Keratinocyte (primary cell): ENCODE data around the gene CEP120. TPM values are rescaled to one million over a fixed set of nuclear protein-coding genes. Genes with fewer than 3 reads are reported as not detected.

Experiments used
- DNase-seq: peaks from one replicate; pipeline ENCODE4 v3.0.0-alpha.2; 2011; ENCODE audit warnings: low read depth, missing footprints, low spot score
- FAIRE-seq: peaks from 2 replicates; lab custom pipeline; 2011; peaks lifted over from hg19 to GRCh38; lab: Jason Lieb, UNC
- H2AFZ ChIP-seq: 2 replicates; pipeline ENCODE4 v1.6.0; 2012; ENCODE audit warnings: low read length, control low read depth, inconsistent platforms; ENCODE audit not compliant: control insufficient read depth
- H3K27ac ChIP-seq: 2 replicates; pipeline ENCODE4 v1.5.1; 2011; ENCODE audit warnings: low read length; ENCODE audit not compliant: control insufficient read depth, insufficient read depth
- H3K27me3 ChIP-seq: 3 replicates; pipeline ENCODE4 v1.6.0; 2011; ENCODE audit warnings: low read length; ENCODE audit not compliant: control insufficient read depth, insufficient read depth; ENCODE audit errors: extremely low read depth
- H3K36me3 ChIP-seq, 2 experiments: 2 replicates in 1 of 2; 3 replicates in 1 of 2; pipeline ENCODE4 v1.5.1; 2011; ENCODE audit warnings: low read length in 2 of 2, mild to moderate bottlenecking in 1 of 2; ENCODE audit not compliant: control insufficient read depth in 2 of 2, insufficient read depth in 2 of 2; ENCODE audit errors: extremely low read depth in 1 of 2
- H3K4me1 ChIP-seq: 3 replicates; pipeline ENCODE4 v1.5.1; 2011; ENCODE audit warnings: low read length; ENCODE audit not compliant: control insufficient read depth, insufficient read depth; ENCODE audit errors: extremely low read depth
- H3K4me2 ChIP-seq: 3 replicates; pipeline ENCODE4 v1.6.0; 2011; ENCODE audit warnings: low read depth, low read length; ENCODE audit not compliant: control insufficient read depth, insufficient read depth; ENCODE audit errors: extremely low read depth
- H3K4me3 ChIP-seq, 3 experiments: fragments of 200-600 bp in 1 of 3; sonication (generic) in 1 of 3; 2 replicates in 2 of 3; 3 replicates in 1 of 3; pipeline ENCODE4 v1.5.1; 2011 to 2016; ENCODE audit warnings: low read length in 3 of 3, mild to moderate bottlenecking in 3 of 3, control low read depth in 2 of 3, inconsistent platforms in 1 of 3, low read depth in 1 of 3, mixed read lengths in 1 of 3, mixed run types in 1 of 3, moderate library complexity in 1 of 3; ENCODE audit not compliant: control insufficient read depth in 2 of 3, insufficient read depth in 2 of 3; ENCODE audit errors: extremely low read depth in 1 of 3
- H3K79me2 ChIP-seq: 2 replicates; pipeline ENCODE4 v1.6.0; 2012; ENCODE audit warnings: low read length; ENCODE audit not compliant: control insufficient read depth, insufficient read depth
- H3K9ac ChIP-seq: 3 replicates; pipeline ENCODE4 v1.6.0; 2011; ENCODE audit warnings: low read length; ENCODE audit not compliant: control insufficient read depth, insufficient read depth; ENCODE audit errors: extremely low read depth
- H3K9me1 ChIP-seq: 3 replicates; pipeline ENCODE4 v1.6.0; 2011; ENCODE audit warnings: low read length; ENCODE audit not compliant: control insufficient read depth, insufficient read depth; ENCODE audit errors: extremely low read depth
- H3K9me3 ChIP-seq: 2 replicates; pipeline ENCODE4 v1.5.1; 2012; ENCODE audit warnings: low read depth, low read length; ENCODE audit not compliant: control insufficient read depth
- H4K20me1 ChIP-seq: 3 replicates; pipeline ENCODE4 v1.6.0; 2011; ENCODE audit warnings: low read length; ENCODE audit not compliant: control insufficient read depth, insufficient read depth; ENCODE audit errors: extremely low read depth
- EZH2 ChIP-seq: IDR thresholded peaks from one replicate; pipeline ENCODE4 v1.6.1; 2012; ENCODE audit warnings: inconsistent platforms, mild to moderate bottlenecking, low read length, moderate library complexity
- dilution Hi-C: fragments of 300-500 bp; cut with MboI; formaldehyde crosslinking; loops from one replicate; pipeline ENCODE4 v1.7.0; 2020; ENCODE audit warnings: low sequenced_read_pairs; ENCODE audit not compliant: extremely low pct_ligation_motif_present
- polyA plus RNA-seq, 5 experiments: library from polyadenylated mRNA; depleted of rRNA in 3 of 5; stranded (reverse) in 3 of 5; stranded (forward) in 1 of 5; unstranded in 1 of 5; fragments of >200 nt; gene quantifications; 1 replicate in 1 of 5; 2 replicates in 3 of 5; 3 replicates in 1 of 5; pipeline versions ENCODE4 v1.2.1 to v1.2.3, GENCODE V29; 2011 to 2012; ENCODE audit warnings: missing spikeins in 2 of 5, low read depth in 1 of 5, low replicate concordance in 1 of 5
- TF ChIP-seq, protein P1 (sequence below), 3 experiments: IDR thresholded peaks in 1 of 3; conservative IDR thresholded peaks in 1 of 3; optimal IDR thresholded peaks in 1 of 3; 2 replicates in 2 of 3; 3 replicates in 1 of 3; pipeline versions ENCODE3 to v1.5.1; 2011; ENCODE audit warnings: low read length in 3 of 3, mild to moderate bottlenecking in 3 of 3, moderate library complexity in 2 of 3, control low read depth in 1 of 3, inconsistent platforms in 1 of 3; ENCODE audit not compliant: insufficient read depth in 2 of 3; ENCODE audit errors: extremely low read depth in 1 of 3

Gene CEP120
- polyA plus RNA-seq, 1 donor (not counting 4 experiments of a cell fraction or from before 2014, with no cell fraction given) = 11.7 TPM

- H3K4me3 ChIP-seq = peak overlapping the region; percentile 70 to 97 (median 93)
- FAIRE-seq (no peak), DNase-seq (no peak)
- peak overlapping the region; percentile 92 for H3K27ac ChIP-seq
- H3K36me3 ChIP-seq = peaks cover 2% of the 10 kb centered on the region in 2 experiments
- H3K9me1 ChIP-seq = no peaks in the 10 kb centered on the region
- TF ChIP-seq, protein P1, sequence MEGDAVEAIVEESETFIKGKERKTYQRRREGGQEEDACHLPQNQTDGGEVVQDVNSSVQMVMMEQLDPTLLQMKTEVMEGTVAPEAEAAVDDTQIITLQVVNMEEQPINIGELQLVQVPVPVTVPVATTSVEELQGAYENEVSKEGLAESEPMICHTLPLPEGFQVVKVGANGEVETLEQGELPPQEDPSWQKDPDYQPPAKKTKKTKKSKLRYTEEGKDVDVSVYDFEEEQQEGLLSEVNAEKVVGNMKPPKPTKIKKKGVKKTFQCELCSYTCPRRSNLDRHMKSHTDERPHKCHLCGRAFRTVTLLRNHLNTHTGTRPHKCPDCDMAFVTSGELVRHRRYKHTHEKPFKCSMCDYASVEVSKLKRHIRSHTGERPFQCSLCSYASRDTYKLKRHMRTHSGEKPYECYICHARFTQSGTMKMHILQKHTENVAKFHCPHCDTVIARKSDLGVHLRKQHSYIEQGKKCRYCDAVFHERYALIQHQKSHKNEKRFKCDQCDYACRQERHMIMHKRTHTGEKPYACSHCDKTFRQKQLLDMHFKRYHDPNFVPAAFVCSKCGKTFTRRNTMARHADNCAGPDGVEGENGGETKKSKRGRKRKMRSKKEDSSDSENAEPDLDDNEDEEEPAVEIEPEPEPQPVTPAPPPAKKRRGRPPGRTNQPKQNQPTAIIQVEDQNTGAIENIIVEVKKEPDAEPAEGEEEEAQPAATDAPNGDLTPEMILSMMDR (optimal IDR thresholded peaks at IDR 0.05 in 1 of 3, IDR thresholded peaks at IDR 0.05 in 1 of 3, conservative IDR thresholded peaks at IDR 0.05 in 1 of 3; ENCODE audit: extremely low read depth in 1 of 3, insufficient read depth in 2 of 3, low read length in 3 of 3) = no peak
- TF ChIP-seq EZH2 = no peak
- dilution Hi-C loops = no loop called here
- H3K79me2 ChIP-seq = peaks cover 31% of the 10 kb centered on the region
- no peaks in the 10 kb centered on the region for H3K27me3 ChIP-seq
- H3K9me3 ChIP-seq = no peaks in the 10 kb centered on the region
- H3K4me2 ChIP-seq = peak overlapping the region; percentile 97
- no peaks in the 10 kb centered on the region for H4K20me1 ChIP-seq
- H3K9ac ChIP-seq = peak overlapping the region; percentile 88
- peaks cover 7% of the 10 kb centered on the region for H3K4me1 ChIP-seq
- H2AFZ ChIP-seq = no peak overlapping the region
Observed at GRCh38 chr5:123421773-123422172, 1.4 kb downstream of the CEP120 start.

DNA sequence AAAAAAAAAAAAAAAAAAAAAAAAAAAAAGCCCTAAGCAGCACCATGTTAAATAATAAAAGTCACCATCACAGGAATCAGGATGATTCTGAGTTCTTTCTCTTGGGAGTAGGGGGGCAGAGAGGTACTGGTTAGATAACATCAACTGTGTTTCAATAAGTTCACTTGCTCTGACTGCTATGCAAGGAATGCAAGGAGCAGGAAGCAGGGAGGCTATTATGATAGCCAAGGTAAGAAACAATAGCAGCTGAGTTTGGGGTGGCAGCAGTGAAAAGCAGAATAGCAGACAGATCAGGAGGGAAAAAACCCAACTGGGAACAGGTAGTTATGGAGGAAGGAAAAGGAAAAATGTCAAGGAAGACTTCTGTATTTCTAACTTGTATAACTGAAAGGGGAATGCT is 8.2 kb downstream of the CEP120 start:
- Histone ChIP-seq H3K4me2 (no peak overlapping the region), H3K27ac (no peak overlapping the region), H3K9me3 (no peaks in the 10 kb centered on the region), H3K9ac (no peak overlapping the region), H3K4me3 (no peak overlapping the region), H3K4me1 (no peaks in the 10 kb centered on the region), H3K9me1 (no peaks in the 10 kb centered on the region), H3K36me3 (peaks cover 8 to 9% of the 10 kb centered on the region in 2 experiments), H3K79me2 (peaks cover 9% of the 10 kb centered on the region), H4K20me1 (no peaks in the 10 kb centered on the region), H2AFZ (no peak overlapping the region), H3K27me3 (no peaks in the 10 kb centered on the region)
- no peak for FAIRE-seq
- dilution Hi-C loops = no loop called here
- no peak for DNase-seq
- TF ChIP-seq, protein P1 (optimal IDR thresholded peaks at IDR 0.05 in 1 of 3, IDR thresholded peaks at IDR 0.05 in 1 of 3, conservative IDR thresholded peaks at IDR 0.05 in 1 of 3; ENCODE audit: extremely low read depth in 1 of 3, insufficient read depth in 2 of 3, low read length in 3 of 3) = no peak
- no peak for TF ChIP-seq EZH2
